Middle frontal gyrus (tissue), 1 donor: Measurements from ENCODE around the gene ORC3.
"Not testable (repeated sequence)": the region's sequence is repeated elsewhere in the genome, so short reads cannot be mapped to it uniquely, and the experiment has no call there.

Experiments
- DNase-seq: peaks from one replicate; pipeline ENCODE4 v3.0.0-alpha.2; 2015; ENCODE audit warnings: low spot score; ENCODE audit errors: extremely low spot score

Gene ORC3

GRCh38 chr6:87696817-87697216, 106.9 kb downstream of the ORC3 start:
- not testable (repeated sequence) for DNase-seq

GRCh38 chr6:87697581-87698546, 107.9 kb downstream of the ORC3 start:
- no peak for DNase-seq

- DNase-seq: no peak
These were observed 108.6 kb downstream of the ORC3 start for GRCh38 chr6:87698547-87699006.

- no peak for DNase-seq
These were observed 109.6 kb downstream of the ORC3 start for GRCh38 chr6:87699576-87699975.

GRCh38 chr6:87700397-87701343, 110.7 kb downstream of the ORC3 start:
- no peak for DNase-seq

GRCh38 chr6:87701344-87701675, 111.4 kb downstream of the ORC3 start:
- DNase-seq: no peak

- DNase-seq: peak; percentile 91
These were observed 112.0 kb downstream of the ORC3 start, which contains the start of gene AKIRIN2 for GRCh38 chr6:87701676-87702588. AKIRIN2 (minus strand) TSS chr6:87702233; CDS start chr6:87701684, 549 bp downstream.

- DNase-seq: no peak
These were observed 112.6 kb downstream of the ORC3 start for GRCh38 chr6:87702589-87702945.

- not testable (repeated sequence) for DNase-seq
These were observed 113.1 kb downstream of the ORC3 start for GRCh38 chr6:87703039-87703438.

GRCh38 chr6:87705070-87705691, 115.2 kb downstream of the ORC3 start:
- no peak for DNase-seq

- DNase-seq: no peak
These were observed 116.4 kb downstream of the ORC3 start for GRCh38 chr6:87706187-87706966.

GRCh38 chr6:87708581-87709427, 118.9 kb downstream of the ORC3 start:
- not testable (repeated sequence) for DNase-seq

GRCh38 chr6:87710090-87710489, 120.2 kb downstream of the ORC3 start:
- no peak for DNase-seq

GRCh38 chr6:87712713-87713112, 122.8 kb downstream of the ORC3 start:
- DNase-seq: not testable (repeated sequence)

- no peak for DNase-seq
These were observed 124.3 kb downstream of the ORC3 start for GRCh38 chr6:87714093-87714842.
